IPS-18a (cell line): Measurements from ENCODE around the gene RAB34.

Source experiments
- H3K27ac ChIP-seq: one replicate; pipeline ENCODE4 v1.5.1; 2013; ENCODE audit warnings: low read length
- H3K27me3 ChIP-seq: one replicate; pipeline ENCODE4 v1.6.1; 2013; ENCODE audit warnings: mild to moderate bottlenecking, low read length; ENCODE audit not compliant: control insufficient read depth, insufficient read depth
- H3K36me3 ChIP-seq: one replicate; pipeline ENCODE4 v1.6.1; 2013; ENCODE audit warnings: low read depth, low read length; ENCODE audit not compliant: control insufficient read depth
- H3K4me1 ChIP-seq: one replicate; pipeline ENCODE4 v1.6.1; 2013; ENCODE audit warnings: low read depth, low read length; ENCODE audit not compliant: control insufficient read depth
- H3K4me3 ChIP-seq: one replicate; pipeline ENCODE4 v1.5.1; 2013; ENCODE audit warnings: low read length
- H3K9ac ChIP-seq: one replicate; pipeline ENCODE4 v1.6.1; 2013; ENCODE audit warnings: mild to moderate bottlenecking, low read length, moderate library complexity
- H3K9me3 ChIP-seq: one replicate; pipeline ENCODE4 v1.6.1; 2013; ENCODE audit warnings: low read depth, low read length; ENCODE audit not compliant: control insufficient read depth

Gene RAB34

GRCh38 chr17:28682655-28683054 is 35.0 kb downstream of the RAB34 start:
- Histone ChIP-seq H3K9me3 (no peaks in the 10 kb centered on the region), H3K4me3 (no peak overlapping the region), H3K27me3 (no peaks in the 10 kb centered on the region), H3K27ac (no peak overlapping the region), H3K36me3 (peaks cover 89% of the 10 kb centered on the region), H3K9ac (no peak overlapping the region), H3K4me1 (no peaks in the 10 kb centered on the region)

DNA sequence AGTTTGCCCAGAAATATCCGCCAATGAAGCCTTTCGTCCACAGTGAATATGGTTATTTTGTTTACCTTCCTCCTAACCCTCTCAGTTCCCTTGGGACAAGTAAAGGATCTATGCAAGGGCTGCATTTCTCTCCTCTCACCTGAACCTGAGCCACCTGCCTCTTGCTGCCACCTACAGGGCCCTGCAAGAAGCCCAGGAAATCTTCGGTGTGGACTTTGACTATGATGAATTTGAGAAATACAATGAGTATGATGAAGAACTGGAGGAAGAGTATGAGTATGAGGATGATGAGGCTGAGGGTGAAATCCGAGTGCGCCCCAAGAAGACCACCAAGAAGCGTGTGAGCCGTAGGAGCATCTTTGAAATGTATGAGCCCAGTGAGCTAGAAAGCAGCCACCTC is 41.7 kb downstream of the RAB34 start:
- Histone ChIP-seq H3K4me3 (no peak overlapping the region), H3K36me3 (peaks cover 93% of the 10 kb centered on the region), H3K9me3 (no peaks in the 10 kb centered on the region), H3K9ac (no peak overlapping the region), H3K4me1 (no peaks in the 10 kb centered on the region), H3K27ac (no peak overlapping the region), H3K27me3 (no peaks in the 10 kb centered on the region)

DNA sequence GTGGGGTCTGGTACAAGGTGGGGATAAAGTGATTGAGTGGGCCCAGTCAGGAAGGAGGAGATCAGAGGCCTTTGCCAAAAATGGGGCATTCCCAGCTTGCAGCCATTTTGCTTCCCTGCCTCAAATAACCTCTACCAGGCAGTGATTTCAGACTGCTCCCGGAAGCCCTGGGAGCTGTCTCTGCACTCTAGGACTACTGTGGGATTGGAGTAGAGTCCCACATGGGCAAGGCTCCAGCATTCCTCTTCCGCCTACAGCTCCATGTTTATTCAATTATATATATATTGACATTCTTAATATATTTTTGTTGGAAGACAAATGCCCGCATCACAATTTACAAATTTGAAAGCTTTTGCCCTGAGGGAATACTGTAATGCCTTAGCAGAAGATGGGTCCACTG is 42.2 kb downstream of the RAB34 start:
- Histone ChIP-seq H3K27me3 (no peaks in the 10 kb centered on the region), H3K9ac (no peak overlapping the region), H3K36me3 (peaks cover 93% of the 10 kb centered on the region), H3K27ac (no peak overlapping the region), H3K4me1 (no peaks in the 10 kb centered on the region), H3K4me3 (no peak overlapping the region), H3K9me3 (no peaks in the 10 kb centered on the region)

DNA sequence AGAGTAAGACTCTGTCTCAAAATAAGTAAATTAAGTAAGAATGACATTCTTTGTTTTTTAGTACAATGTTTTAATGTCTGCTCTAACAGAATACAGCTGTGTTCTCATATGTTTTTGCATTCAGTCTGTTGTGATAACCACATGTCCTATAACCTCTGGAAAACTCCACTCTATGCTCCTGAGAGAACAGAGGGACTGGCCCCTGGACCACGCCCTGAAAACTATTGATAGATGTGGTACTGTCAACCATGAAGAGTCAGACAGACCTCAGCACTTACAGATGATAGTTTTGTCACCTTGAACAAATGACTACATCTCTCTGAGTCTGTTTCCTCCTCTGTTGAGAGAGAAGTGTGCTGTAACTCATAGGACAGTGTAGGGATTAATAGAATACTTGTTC is 47.8 kb downstream of the RAB34 start:
- Histone ChIP-seq H3K4me1 (no peaks in the 10 kb centered on the region), H3K36me3 (peaks cover 68% of the 10 kb centered on the region), H3K27ac (no peak overlapping the region), H3K9me3 (no peaks in the 10 kb centered on the region), H3K27me3 (no peaks in the 10 kb centered on the region), H3K9ac (no peak overlapping the region), H3K4me3 (no peak overlapping the region)

DNA sequence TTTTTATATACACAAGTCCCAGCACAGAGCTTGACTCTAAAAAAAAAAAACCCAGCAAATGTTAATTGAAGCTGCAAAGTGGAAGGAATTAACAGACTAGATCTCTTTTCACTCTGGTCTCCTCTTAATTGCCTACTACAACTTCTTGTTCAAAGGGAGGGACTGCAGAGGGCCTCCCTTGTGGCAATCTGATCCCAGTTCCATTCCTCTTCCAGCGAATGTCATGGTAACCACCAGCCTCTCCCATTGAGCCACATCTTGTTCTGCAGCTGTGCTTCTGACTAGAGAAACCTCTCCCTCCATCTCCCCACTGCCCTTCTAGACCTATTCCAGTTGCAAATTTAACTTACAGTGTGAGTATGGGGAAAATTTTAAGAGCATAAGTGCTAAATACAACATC is 49.8 kb downstream of the RAB34 start:
- peaks cover 3% of the 10 kb centered on the region for H3K4me1 ChIP-seq
- H3K9ac ChIP-seq = no peak overlapping the region
- peaks cover 47% of the 10 kb centered on the region for H3K36me3 ChIP-seq
- H3K27me3 ChIP-seq = no peaks in the 10 kb centered on the region
- no peak overlapping the region for H3K4me3 ChIP-seq
- H3K27ac ChIP-seq = no peak overlapping the region
- H3K9me3 ChIP-seq = no peaks in the 10 kb centered on the region

DNA sequence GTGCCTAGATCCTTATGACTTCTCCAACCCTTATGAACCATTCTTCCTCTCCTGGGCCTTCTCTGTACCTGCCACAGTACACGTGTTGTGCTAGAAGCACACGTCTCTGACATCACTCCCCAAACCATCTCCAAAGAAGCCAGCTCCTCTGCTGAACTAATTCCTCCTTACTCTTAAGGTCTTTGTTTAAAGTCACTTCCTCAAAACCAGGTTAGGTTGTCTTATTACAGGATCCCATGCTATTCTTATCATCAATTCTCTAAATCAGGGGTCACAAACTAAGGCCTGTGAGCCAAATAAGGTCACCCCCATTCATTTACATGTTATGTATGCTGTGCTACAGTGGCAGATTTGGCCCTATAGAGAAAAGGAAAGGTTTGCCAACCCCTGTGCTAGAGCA is 51.7 kb downstream of the RAB34 start:
- Histone ChIP-seq H3K4me3 (no peak overlapping the region), H3K9ac (no peak overlapping the region), H3K36me3 (peaks cover 28% of the 10 kb centered on the region), H3K27me3 (no peaks in the 10 kb centered on the region), H3K4me1 (peaks cover 8% of the 10 kb centered on the region), H3K9me3 (no peaks in the 10 kb centered on the region), H3K27ac (no peak overlapping the region)
